Right lobe of liver (tissue), 4 donors: ENCODE results near the gene OR7C1.

Experiments
- POLR2A ChIP-seq: fragments of 450-650 bp; IDR thresholded peaks from one replicate; pipeline ENCODE4 v1.6.1; 2017; ENCODE audit warnings: antibody characterized with exemption, mild to moderate bottlenecking
- TF ChIP-seq, protein P1 (sequence below), 4 donors: fragments of 200-600 bp in 3 of 4; fragments of 450-650 bp in 1 of 4; IDR thresholded peaks; one replicate each; pipeline versions ENCODE4 v1.5.1 to v1.8.0; 2016 to 2022; ENCODE audit warnings: antibody characterized with exemption in 4 of 4, mild to moderate bottlenecking in 2 of 4
- donor health status: DM: no; HTN: no; CAD: no.
- donor health status: DM: no; HTN: no; CAD: no.
- donor health status: DM: no; HTN: yes; CAD: no.

DNA sequence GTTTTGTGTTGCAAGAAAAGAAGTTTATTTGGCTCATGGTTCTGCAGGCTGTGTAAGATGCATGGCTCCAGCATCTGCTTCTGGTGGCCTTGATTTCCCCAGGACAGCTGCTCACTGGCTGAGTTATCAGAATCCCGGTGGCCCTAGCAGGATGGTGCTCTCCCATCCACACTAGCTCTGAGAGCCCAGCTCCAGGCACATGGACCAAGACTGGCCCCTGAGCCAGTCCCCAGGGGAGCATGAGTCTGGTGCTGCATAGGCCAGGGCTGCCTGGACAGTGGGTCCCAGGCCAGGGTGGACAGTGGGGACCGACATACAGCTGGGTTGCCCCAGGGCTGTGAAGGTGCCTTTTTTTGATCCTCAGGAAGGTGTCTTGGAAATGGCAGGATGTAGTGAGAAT is 67.0 kb downstream of the OR7C1 start:
- TF ChIP-seq, protein P1, sequence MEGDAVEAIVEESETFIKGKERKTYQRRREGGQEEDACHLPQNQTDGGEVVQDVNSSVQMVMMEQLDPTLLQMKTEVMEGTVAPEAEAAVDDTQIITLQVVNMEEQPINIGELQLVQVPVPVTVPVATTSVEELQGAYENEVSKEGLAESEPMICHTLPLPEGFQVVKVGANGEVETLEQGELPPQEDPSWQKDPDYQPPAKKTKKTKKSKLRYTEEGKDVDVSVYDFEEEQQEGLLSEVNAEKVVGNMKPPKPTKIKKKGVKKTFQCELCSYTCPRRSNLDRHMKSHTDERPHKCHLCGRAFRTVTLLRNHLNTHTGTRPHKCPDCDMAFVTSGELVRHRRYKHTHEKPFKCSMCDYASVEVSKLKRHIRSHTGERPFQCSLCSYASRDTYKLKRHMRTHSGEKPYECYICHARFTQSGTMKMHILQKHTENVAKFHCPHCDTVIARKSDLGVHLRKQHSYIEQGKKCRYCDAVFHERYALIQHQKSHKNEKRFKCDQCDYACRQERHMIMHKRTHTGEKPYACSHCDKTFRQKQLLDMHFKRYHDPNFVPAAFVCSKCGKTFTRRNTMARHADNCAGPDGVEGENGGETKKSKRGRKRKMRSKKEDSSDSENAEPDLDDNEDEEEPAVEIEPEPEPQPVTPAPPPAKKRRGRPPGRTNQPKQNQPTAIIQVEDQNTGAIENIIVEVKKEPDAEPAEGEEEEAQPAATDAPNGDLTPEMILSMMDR (IDR thresholded peaks at IDR 0.05) = no peak
- TF ChIP-seq POLR2A = no peak
